Measurements from ENCODE around the gene SERPINC1.
A peak's percentile ranks its signal among the peaks of the same experiment; 100 is the strongest.
"Not testable (repeated sequence)": the region's sequence is repeated elsewhere in the genome, so short reads cannot be mapped to it uniquely, and the experiment has no call there.

The SERPINC1 gene

DNA sequence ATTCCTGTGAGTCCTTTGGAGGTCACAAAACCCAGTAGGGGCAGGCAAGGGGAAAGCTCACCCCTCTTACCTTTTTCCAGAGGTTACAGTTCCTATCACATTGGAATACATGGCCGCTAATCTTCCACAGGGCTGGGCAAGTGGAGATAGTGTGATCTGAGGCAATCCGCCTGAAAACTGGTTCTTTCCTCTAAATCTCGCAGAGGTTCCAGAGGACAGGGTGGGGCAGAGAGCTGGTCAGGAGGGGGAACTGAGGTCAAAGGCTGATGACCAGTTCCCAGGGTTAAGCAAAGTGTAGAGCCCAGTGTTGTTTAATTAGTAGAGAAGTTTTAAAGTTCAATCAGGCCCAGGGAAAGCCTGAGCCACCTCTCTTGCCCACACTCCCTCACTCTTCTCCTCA is at the start of gene SERPINC1:
TSS of gene SERPINC1 (minus strand) at position 179 of the 400 bp plus-strand sequence. CDS start at position 111, 68 bp downstream.
- DNase-seq: no peak

DNA sequence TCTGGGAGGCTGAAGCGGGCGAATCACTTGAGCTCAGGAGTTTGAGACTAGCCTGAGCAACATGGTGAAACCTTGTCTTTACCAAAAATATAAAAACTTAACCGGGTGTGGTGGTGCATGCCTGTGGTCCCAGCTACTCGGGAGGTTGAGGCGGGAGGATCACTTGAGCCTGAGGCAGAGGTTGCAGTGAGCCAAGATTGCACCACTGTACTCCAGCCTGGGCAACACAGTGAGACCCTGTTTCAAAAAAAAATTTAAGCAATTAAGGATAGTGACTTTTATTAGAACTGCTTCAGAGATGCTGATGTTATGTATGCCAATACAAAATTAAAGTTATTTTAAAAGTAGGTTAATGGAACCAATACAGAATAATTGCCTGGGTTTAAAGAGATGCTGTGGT is 48.8 kb upstream of the SERPINC1 start:
- DNase-seq: not testable (repeated sequence)

DNA sequence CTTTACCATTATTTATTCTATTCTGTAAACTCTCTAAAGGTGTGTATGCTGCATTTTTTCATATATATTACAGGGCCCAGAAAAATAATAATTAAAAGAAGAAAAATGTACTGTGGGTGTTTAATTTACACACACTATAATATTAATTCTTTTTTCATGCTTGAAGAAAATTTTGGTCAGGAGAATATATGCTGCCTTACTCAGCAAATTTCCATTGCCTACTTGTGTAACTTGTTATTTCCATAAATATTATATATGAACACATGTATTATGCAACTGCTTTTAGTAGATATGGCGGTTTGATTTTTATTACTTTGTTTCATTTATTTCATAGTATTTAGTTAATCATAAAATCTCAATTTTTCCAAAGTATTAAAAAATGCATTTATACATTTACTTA is 46.4 kb upstream of the SERPINC1 start:
- no peak for DNase-seq

DNA sequence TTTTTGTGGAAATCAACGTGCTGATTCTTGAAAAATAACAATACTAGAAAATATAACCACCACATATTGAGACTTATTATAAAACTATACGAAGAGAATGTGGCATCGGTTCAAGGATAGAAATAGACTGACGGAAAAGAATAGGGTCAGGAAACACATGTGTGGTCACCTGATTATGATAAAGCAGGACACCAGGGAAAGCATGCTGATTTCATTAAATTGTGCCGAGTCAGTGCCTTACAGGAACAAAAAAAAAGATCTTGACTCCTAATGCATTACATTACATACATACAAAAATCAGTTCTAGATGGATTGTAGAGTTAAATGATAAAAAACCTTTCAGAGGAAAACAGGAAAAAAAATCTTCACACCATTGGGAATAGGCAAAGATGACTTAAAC is 43.5 kb upstream of the SERPINC1 start:
- DNase-seq: no peak

DNA sequence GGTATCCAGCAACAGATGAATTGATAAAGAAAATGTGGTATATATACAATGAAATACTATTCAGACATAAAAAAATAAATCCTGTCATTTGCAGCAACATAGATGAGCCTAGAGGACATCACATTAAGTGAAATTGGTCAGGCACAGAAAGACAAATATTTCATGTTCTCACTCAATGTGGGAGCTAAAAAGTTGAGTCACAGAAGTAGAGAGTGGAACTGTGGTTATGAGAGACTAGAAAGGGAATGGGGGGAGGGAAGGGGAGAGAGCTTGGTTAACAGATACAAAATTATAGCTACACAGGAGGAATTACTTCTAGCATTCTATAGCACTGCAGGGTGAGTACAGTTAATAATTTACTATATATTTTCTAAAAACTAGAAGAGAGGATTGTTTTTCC is 37.1 kb upstream of the SERPINC1 start:
- no peak for DNase-seq

DNA sequence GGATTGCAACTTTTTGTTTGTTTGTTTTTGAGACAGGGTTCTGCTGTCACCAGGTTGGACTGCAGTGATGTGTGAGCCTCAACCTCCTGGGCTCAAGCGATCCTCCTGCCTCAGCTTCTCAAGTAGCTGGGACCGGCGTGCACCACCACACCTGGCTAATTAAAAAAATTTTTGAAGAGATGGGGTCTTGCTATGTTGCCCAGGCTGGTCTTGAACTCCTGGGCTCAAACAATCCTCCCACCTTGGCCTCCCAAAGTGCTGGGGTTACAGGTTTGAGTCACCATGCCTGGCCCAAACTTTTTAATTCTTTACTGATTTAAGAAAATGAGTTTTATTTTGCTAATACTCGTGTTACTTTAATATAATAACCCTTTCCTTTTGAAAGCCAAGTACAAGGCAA is 31.5 kb upstream of the SERPINC1 start:
- DNase-seq: no peak

DNA sequence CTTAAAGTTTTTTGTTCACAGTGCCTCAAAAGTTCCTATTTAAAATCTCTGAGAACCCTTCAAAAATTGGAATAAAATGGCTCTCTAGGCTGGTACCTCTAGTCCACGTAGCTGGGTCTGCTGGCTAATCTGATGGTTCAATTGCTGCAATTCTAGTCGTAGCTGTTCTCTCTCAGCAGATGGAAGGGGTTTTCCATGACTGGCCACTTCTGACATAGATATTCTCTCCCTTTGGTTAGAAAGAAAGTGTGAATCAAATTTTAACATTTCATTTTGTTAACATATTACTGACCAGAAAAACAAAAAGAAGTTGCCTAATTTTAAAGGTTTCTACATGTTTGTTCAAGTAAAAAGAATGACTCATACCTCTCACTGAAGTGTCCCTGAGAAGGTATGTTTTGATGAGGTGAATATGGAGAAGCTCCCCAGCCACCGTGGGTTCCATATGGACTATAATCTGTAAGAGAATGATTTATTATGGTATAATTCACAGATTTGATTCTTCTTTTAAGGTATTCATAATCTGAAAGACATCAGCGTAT is 29.3 kb upstream of the SERPINC1 start:
- no peak for DNase-seq

DNA sequence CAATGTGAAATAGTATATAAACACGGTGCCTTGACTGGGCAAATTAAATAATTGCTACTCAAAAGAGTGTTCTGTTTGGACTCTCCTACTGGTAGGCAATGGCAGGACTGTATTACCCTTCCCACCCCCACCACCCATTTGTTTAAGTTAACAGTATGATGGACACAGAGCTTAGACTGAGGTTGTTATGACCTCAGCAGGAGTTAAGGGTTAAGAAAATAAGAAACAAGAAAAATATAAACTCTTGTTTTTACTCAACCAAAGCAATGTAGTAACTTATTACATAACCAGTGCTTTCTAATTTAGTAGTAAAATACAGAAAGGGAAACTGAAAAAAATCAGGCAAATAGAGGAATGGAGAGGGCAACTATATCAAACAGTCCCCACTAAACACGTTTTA is 19.9 kb upstream of the SERPINC1 start:
- no peak for DNase-seq

DNA sequence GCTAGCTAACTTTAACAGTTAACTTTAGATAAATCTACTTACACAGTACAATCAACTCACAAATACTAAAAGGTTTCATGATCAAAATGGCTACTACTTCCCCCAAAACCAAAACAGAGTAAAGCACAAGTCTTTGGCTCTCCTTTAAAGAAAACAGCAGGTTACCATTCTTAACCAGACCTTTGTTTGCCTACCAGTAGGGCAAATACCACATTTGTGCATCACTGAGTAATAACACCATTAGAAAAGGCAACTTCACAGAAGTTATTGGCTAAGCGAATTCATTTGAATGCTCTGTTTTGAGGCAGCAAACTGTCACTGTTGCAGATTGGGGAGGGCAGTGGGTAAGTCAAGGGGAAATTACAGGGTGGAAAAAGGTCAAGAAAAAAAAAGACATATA is 17.3 kb upstream of the SERPINC1 start:
- no peak for DNase-seq

DNA sequence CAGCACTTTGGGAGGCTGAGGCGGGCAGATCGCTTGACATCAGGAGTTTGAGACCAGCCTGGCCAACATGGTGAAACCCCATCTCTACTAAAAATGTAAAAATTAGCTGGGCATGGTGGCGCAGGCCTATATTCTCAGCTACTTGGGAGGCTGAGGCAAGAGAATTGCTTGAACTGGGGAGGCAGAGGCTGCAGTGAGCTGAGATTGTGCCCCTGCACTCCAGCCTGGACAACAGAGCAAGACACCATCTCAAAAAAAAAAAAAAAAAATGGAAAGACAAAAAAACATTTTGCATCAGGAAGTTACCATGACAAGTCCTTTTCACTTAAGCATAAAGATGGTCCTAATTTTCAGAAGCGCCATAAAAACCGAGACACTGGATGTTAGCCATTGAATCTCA is 13.4 kb upstream of the SERPINC1 start:
- DNase-seq: not testable (repeated sequence)

DNA sequence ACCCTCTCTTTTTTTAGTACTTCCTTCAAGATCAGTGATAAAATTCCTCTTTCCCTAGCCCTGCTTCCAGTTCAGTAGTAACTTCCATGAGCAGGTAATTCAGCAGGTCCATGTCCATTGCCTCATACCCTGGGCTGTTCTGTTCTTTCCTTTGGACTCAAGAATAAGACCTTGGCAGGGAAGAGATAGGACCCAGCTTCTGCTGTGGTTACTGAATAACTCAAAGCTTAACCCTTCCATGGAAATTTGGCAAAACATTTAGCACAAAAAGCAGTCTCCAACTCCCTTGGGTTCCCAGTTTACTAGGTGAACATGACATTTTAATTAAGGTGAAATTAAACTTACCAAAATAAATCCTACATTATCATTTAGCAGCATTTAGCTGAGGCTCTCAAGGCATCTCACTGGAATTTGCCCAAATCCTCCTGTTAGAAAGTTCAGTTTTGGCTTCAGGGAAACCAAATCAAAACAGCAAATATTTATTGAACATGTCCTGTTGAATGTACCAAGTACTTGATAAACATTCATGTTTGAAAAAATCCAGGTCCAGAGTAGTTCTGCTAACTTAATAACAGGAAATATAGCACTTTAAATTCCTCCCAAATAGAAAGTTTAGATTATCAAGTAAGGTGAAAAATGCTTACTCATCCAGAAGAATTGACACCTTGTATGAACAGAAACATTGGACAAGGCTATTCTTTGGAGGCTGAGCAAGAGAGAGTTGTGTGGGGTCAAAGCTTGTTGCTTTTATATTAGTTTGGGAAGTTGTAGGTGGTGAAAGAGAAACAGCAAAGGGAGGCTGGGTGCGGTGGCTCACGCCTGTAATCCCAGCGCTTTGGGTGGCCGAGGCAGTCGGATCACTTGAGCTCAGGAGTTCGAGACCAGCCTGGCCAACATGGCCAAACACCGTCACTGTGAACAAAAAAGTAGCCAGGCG is 8.4 kb upstream of the SERPINC1 start:
- no peak for DNase-seq

DNA sequence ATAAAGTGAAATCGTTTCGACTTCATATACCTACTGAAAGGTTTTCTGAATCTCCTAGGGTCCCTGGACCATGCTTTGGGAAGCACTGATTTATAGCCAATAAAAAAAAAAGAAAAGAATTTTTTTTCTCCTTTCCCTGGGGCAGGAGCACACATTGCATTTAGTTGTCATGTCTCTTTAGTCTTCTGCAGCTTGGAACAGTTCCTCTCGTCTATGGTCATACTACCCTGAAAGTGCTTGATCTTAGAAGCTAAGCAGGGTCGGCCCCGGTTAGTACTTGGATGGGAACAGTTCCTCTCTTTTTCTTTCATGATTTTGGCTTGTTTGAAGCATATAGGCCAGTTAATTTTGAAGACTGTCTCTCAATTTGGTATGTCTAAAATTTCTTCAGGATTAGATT is 3.7 kb upstream of the SERPINC1 start:
- no peak for DNase-seq

DNA sequence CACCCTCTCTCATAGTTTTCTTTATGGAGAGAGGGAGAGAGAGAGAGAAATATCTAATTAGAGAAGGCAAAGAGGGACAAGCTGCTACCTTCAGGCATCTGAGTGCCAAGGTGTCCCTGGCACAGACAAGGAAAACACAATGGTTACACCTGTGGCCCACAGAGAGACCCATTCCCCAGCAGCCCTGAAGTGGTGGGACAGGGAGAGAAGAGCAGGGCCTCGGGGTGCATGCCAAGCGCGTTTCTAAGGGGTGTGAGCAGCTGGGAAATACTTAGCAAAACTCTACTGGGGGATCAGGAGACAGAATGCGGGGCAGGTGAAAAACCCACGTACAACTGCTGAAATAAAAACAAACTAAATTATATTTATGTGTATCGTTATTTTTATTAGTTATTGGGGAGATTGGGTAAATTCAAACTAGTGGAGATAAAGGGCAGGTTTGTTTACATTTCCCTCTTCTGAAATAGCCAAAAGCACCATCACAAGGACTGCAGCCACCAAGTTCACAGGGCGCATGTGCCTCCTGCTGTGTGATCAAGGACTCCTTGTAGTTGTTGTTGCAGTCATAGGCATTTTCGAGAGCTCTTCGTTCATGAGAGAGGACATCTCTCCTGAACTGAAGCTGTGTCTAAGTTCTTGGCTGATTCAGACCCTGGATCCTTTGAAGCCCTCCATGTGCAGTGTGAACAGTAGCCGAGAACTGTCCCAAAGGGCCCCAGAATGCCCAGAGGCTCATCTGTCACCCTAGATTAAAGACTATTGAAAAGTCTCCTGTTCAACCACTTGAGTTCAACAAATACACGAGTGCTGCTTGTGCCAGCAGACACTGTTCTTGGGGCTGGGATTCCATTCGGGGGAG is 737 bp upstream of the SERPINC1 start:
- DNase-seq: no peak

DNA sequence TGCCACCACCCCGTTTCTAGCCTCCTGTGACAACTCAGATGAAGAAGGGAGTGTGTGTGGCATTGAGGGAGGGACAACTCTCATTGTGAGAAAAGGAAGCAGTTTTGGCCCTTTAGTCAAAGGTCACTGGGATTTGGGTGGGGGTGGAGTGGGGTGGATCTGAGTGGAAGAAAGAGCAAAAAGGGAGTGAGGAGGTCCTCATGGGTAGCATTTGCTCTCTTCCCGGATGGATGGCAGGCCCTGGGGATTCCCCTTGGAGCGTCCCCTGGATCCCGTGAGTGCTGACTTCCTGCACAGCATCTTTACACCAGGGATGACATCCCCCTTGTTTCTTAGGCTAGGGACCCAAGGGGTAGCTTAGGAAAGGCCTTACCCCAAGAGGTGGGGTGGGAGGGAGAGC is 460 bp downstream of the SERPINC1 start:
- no peak for DNase-seq

DNA sequence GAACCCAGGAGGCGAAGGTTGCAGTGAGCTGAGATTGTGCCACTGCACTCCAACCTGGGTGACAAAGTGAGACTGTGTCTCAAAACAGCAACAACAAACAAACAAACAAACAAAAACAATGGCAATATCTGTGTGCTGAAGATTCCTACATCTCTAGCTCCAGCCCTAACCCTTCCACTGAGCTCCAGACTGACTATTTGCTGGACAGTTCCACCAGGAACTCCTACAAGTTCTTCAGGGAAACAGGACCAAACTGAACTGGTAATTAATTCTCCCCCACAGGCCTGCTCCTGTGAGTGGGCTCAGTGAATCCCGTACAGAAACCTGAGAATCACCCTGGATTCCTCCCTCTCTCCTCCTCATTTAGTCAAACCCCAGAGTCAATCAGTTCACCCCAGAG is 1.5 kb downstream of the SERPINC1 start:
- DNase-seq: no peak

DNA sequence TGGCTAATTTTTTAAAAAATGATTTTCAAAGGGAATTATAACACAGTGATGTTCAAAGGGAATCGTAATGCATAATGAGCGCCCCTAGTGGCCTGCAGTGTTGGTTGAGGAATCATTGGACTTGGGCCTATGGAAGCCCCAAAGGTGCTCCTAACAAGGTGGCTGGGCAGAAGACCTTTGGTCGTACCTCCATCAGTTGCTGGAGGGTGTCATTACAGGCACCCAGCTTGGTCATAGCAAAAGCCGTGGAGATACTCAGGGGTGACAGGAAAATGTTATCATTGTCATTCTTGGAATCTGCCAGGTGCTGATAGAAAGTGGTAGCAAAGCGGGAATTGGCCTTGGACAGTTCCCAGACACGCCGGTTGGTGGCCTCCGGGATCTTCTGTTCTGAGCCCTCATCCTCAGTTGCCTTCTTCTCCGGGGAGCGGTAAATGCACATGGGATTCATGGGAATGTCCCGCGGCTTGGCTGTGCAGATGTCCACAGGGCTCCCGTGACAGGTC is 2.7 kb downstream of the SERPINC1 start:
- DNase-seq: peak; percentile 4 to 11

DNA sequence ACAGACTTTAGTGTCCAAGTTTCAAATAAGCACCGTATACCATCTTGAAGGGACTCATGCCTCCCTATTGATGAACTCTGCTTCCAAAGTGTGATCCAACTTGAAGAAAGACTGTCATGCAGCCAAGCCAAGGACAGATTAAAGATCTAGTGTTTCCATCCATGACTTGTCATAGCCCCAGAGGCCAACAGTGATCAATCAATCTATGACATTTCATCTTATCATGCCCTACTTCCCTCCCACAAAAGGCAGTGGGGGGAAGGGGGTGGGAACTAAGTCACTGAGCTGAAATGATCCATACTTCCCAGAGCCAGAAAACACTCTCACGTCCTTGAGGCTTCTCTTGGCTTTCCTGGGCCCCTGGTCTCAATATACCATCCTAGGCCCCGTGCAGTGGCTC is 4.0 kb downstream of the SERPINC1 start:
- DNase-seq: no peak

DNA sequence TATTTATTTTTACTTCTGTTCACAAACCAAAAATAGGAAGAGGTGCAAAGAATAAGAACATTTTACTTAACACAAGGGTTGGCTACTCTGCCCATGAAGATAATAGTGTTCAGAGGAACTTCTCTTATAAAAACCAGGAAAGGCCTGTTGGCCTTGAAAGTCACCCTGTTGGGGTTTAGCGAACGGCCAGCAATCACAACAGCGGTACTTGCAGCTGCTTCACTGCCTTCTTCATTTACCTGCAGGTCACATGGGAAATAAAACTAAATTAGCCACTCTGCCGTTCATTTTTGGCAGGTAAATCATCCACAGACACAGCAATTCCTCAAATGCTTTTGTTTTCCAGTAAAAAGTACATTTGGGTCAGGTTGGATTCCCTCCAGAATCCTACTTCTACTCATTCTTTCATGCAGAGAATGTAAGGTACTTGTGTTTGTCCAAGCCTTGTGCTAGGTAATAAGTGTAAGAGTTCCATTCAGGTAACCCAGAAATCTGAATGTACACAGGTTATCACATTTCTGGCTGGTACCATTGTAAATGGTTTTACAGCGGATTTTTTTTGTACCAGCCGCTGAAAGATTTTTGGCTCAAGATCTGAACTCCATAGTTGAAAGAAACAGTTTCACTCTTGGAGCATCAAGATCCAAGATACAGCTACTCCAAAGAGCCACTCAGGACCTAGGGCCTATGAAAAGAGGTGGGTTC is 13.1 kb downstream of the SERPINC1 start:
- no peak for DNase-seq

DNA sequence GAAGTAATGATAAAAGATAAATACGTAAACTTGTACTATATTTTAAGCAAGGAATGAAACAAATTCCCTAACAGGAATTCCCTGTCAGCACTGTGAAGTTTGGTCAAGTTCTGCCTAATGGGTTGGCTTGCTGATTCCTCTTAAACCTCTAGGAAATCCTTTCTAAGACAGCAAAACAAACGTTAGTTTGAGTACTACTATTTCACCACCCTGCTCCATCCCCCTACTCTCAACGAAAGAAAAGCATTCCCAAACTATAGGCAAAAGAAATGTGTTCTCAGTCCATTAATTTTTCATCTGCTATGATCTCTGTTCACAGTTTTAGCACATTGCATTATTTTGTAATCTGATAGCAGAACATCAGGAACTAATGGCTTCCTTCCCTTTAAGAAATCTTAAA is 16.1 kb downstream of the SERPINC1 start:
- DNase-seq: no peak

DNA sequence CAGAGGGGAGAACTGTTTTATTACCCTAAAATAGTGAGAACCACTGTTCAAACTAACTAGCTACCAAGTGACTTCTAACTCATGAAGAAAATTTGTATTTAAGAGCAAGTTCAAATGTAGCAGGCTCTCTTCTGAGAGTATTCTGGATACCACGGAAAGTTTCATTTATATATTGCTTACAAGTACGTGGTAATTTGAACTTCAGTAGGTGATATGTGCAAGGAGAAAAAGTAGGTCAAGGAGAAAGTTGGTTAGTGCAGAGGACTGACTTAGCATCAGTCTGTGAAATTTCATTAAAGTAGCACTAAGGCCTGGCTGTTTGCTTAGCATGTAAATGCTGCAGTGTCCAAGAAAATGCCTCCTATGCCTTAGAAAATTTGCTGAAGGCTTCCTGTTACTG is 16.7 kb downstream of the SERPINC1 start:
- no peak for DNase-seq

DNA sequence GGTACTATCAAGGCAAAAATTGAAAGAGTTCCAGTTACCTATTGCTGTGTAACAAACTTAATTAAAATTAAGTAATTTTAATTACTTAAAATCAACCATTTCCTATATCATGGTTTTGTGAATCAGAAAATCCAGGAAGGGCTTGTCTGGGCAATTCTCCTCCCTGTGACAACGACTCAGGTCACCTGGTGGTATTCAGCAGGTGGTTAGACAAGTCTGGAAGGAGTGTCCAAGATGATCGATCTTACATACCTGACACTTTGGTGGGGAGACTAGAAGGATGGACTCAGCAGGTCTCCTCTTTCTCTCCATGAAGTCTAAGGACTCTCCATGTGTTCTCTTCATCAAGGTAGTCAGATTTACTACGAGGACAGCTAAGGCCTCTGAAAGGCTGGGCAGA is 22.9 kb downstream of the SERPINC1 start:
- no peak for DNase-seq

DNA sequence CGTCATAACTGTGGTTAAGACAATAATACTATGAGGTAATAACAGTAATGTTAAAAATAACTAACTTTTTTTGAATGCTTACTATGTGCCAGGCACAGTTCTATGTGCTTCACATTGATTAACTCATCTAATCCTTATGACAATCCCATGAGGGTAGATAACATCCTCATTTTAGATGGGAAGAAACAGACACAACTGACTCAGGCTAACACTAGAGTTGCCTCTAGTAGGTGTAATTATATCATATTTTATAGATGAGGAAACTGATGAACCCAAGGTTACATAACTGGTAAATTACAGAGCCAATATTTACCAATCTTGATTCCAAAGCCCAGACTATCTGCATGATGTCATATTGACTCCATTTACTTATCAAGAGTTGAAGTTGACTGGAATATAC is 23.5 kb downstream of the SERPINC1 start:
- DNase-seq: no peak

DNA sequence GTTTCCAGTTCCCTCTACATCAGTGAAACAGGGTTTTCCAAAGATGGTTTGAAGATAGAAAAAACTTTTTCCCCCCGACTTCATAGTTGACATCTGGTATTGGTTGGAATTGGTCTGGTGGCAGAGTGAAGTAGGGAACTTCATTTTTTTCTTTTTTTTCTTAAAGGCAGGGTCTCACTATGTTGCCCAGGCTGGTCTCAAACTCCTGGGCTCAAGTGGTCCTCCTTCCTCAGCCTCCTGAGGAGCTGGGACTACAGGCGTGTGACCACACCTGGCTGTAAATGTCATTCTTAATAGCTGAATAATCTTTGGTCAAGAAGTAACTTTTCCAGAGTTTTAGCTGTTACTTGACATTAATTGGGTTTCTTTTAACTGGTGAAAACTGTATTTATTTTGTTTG is 27.2 kb downstream of the SERPINC1 start:
- no peak for DNase-seq
